HCT116 (cell line): Measurements from ENCODE around the gene UQCRHL. TPM values are rescaled to one million over a fixed set of nuclear protein-coding genes. Genes with fewer than 3 reads are reported as not detected.
"Not testable (repeated sequence)": the region's sequence is repeated elsewhere in the genome, so short reads cannot be mapped to it uniquely, and the experiment has no call there.

Experiments used
- ATAC-seq: fragments of 200-7000 bp; cut with Tn5 transposase; 2 replicates; pipeline ENCODE4 v1.9.1; 2020; ENCODE audit warnings: mild to moderate bottlenecking, moderate library complexity
- BruUV-seq: library from RNA; stranded (reverse); fragments of 400-500 nt; replicated peaks from 2 replicates; lab custom pipeline; 2021; lab: Mats Ljungman, UMichigan
- CTCF ChIA-PET: fragments of 300-600 bp; sonication (Branson Sonifier 250); formaldehyde crosslinking; loops from one replicate; lab custom pipeline; 2021; ENCODE audit warnings: antibody characterized with exemption; lab: Charles Lee
- POLR2A ChIA-PET: fragments of 300-600, 350-600 bp; sonication (Branson Sonifier 250); formaldehyde crosslinking; loops from one replicate; lab custom pipeline; 2021; ENCODE audit warnings: antibody characterized with exemption; lab: Charles Lee
- RAD21 ChIA-PET, 2 experiments: fragments of 300-600 bp; sonication (Branson Sonifier 250); formaldehyde crosslinking; loops; one replicate each; lab custom pipeline; 2023; ENCODE audit warnings: low total read pairs in 2 of 2; ENCODE audit not compliant: uncharacterized antibody in 2 of 2, unreplicated experiment in 2 of 2, low non-redundant PET in 1 of 2; lab: Charles Lee
- DNase-seq: peaks from one replicate; pipeline ENCODE4 v3.0.0-alpha.2; 2010; ENCODE audit warnings: low read depth, low spot score
- H2AFZ ChIP-seq: fragments of 200-600 bp; shearing (Covaris generic), sonication (generic); 2 replicates; pipeline ENCODE4 v1.6.1; 2017; ENCODE audit warnings: low read depth, mixed run types, mixed read lengths, antibody characterized with exemption, low read length; ENCODE audit not compliant: poor library complexity, severe bottlenecking
- H3K27ac ChIP-seq: 2 replicates; pipeline ENCODE4 v1.5.1; 2012; ENCODE audit warnings: low read depth, low read length
- H3K27me3 ChIP-seq: fragments of 200-600 bp; sonication (generic); 2 replicates; pipeline ENCODE4 v1.6.1; 2016; ENCODE audit warnings: mixed run types, low read length, mixed read lengths; ENCODE audit not compliant: insufficient read depth
- H3K36me3 ChIP-seq, 2 experiments: fragments of 200-500 bp in 1 of 2; fragments of 200-600 bp in 1 of 2; sonication (Bioruptor generic) in 1 of 2; sonication (generic) in 1 of 2; 2 replicates each; pipeline versions ENCODE4 v1.5.1 to v1.6.1; 2014 to 2016; ENCODE audit warnings: low read length in 2 of 2, inconsistent platforms in 1 of 2, mixed read lengths in 1 of 2, mixed run types in 1 of 2; ENCODE audit not compliant: insufficient read depth in 2 of 2, control insufficient read depth in 1 of 2
- H3K4me1 ChIP-seq, 2 experiments: fragments of 200-600 bp in 1 of 2; sonication (generic) in 1 of 2; 2 replicates each; pipeline versions ENCODE4 v1.5.1 to v1.6.1; 2012 to 2017; ENCODE audit warnings: low read length in 2 of 2, inconsistent platforms in 1 of 2, mild to moderate bottlenecking in 1 of 2, mixed read lengths in 1 of 2, mixed run types in 1 of 2, moderate library complexity in 1 of 2; ENCODE audit not compliant: insufficient read depth in 2 of 2, control insufficient read depth in 1 of 2
- H3K4me2 ChIP-seq: fragments of 200-600 bp; sonication (generic); 2 replicates; pipeline ENCODE4 v1.6.1; 2017; ENCODE audit warnings: mixed run types, low read length, mixed read lengths
- H3K4me3 ChIP-seq, 2 experiments: fragments of 200-600 bp in 1 of 2; sonication (generic) in 1 of 2; replicated peaks in 1 of 2; 2 replicates each; pipeline ENCODE4 v1.5.1; 2011 to 2016; ENCODE audit warnings: low read length in 2 of 2, control low read depth in 1 of 2, low read depth in 1 of 2, mild to moderate bottlenecking in 1 of 2, mixed read lengths in 1 of 2, mixed run types in 1 of 2
- H3K79me2 ChIP-seq: fragments of 200-600 bp; sonication (generic); 2 replicates; pipeline ENCODE4 v1.6.1; 2017; ENCODE audit warnings: mild to moderate bottlenecking, mixed run types, low read length, moderate library complexity, mixed read lengths; ENCODE audit not compliant: insufficient read depth
- H3K9ac ChIP-seq: fragments of 200-600 bp; sonication (generic); 2 replicates; pipeline ENCODE4 v1.6.1; 2016; ENCODE audit warnings: low read length, mixed read lengths
- H3K9me2 ChIP-seq: fragments of 200-600 bp; sonication (generic), shearing (Covaris generic); 2 replicates; pipeline ENCODE4 v1.6.1; 2017; ENCODE audit warnings: mixed run types, mild to moderate bottlenecking, moderate library complexity; ENCODE audit not compliant: insufficient read depth
- H3K9me3 ChIP-seq, 2 experiments: fragments of 200-500 bp in 1 of 2; fragments of 200-600 bp in 1 of 2; sonication (Bioruptor generic) in 1 of 2; sonication (generic) in 1 of 2; 2 replicates each; pipeline ENCODE4 v1.6.1; 2014 to 2017; ENCODE audit warnings: low read length in 2 of 2, mixed read lengths in 2 of 2, inconsistent platforms in 1 of 2, low read depth in 1 of 2, mild to moderate bottlenecking in 1 of 2, mixed run types in 1 of 2, moderate library complexity in 1 of 2; ENCODE audit not compliant: control insufficient read depth in 1 of 2, insufficient read depth in 1 of 2
- H4K20me1 ChIP-seq: fragments of 200-600 bp; sonication (generic), shearing (Covaris generic); 2 replicates; pipeline ENCODE4 v1.6.1; 2017; ENCODE audit warnings: mixed run types, mild to moderate bottlenecking, moderate library complexity; ENCODE audit not compliant: insufficient read depth
- intact Hi-C: fragments of 100-400 bp; cut with micrococcal nuclease; formaldehyde crosslinking; loops from 2 replicates; pipeline ENCODE4 v1.10.0; 2022
- total RNA-seq: library from RNA; stranded (reverse); gene quantifications from one replicate; pipeline ENCODE4 v1.2.1, GENCODE V29; 2021; ENCODE audit not compliant: unreplicated experiment

UQCRHL gene
- total RNA-seq, 1 experiment from 2014 or later = 2.5 TPM

GRCh38 chr1:15828931-15829330 is 21.5 kb upstream of the UQCRHL start:
- intact Hi-C loops, DNase-seq, H3K9me2 ChIP-seq, ATAC-seq, H2AFZ ChIP-seq, BruUV-seq, H3K27me3 ChIP-seq, H3K9ac ChIP-seq, H3K4me2 ChIP-seq, RAD21 ChIA-PET, H3K9me3 ChIP-seq, H3K79me2 ChIP-seq, H3K36me3 ChIP-seq, H3K27ac ChIP-seq, H4K20me1 ChIP-seq, H3K4me3 ChIP-seq: not testable (repeated sequence)
- POLR2A ChIA-PET = interaction anchor here (0.7 kb wide), 1 partner anchor 15 kb away, joined by 3 read pairs; no protein-coding TSS in a partner anchor
- peaks cover 13 to 29% of the 10 kb centered on the region in 2 experiments for H3K4me1 ChIP-seq
- CTCF ChIA-PET = interaction anchor here (1.9 kb wide), 1 partner anchor 26 kb away, joined by 6 read pairs; no protein-coding TSS in a partner anchor

GRCh38 chr1:15827567-15827966 is 20.1 kb upstream of the UQCRHL start:
- DNase-seq, H3K36me3 ChIP-seq, ATAC-seq, H3K4me2 ChIP-seq, H3K27me3 ChIP-seq, RAD21 ChIA-PET, H3K27ac ChIP-seq, CTCF ChIA-PET, BruUV-seq, H3K9me2 ChIP-seq, H4K20me1 ChIP-seq, H3K9ac ChIP-seq, intact Hi-C loops, H3K9me3 ChIP-seq, H2AFZ ChIP-seq, POLR2A ChIA-PET, H3K4me3 ChIP-seq, H3K79me2 ChIP-seq: not testable (repeated sequence)
- peaks cover under 1 to 15% of the 10 kb centered on the region in 2 experiments; a peak in 3 of 4 replicates for H3K4me1 ChIP-seq
